Effector memory CD4-positive, alpha-beta T cell (primary cell): ENCODE results near the gene MOG.
A peak's percentile ranks its signal among the peaks of the same experiment; 100 is the strongest.

Experiments
- DNase-seq, 3 donors: peaks; one replicate each; pipeline ENCODE4 v3.0.0-alpha.2; 2020
- H3K27ac ChIP-seq: 2 replicates; pipeline ENCODE4 v1.7.0; 2013; ENCODE audit warnings: mild to moderate bottlenecking, low read length, moderate library complexity; ENCODE audit not compliant: insufficient read depth, poor library complexity, severe bottlenecking
- H3K27me3 ChIP-seq: replicated peaks from 2 replicates; pipeline ENCODE4 v1.7.0; 2013; ENCODE audit warnings: mild to moderate bottlenecking, low read length; ENCODE audit not compliant: insufficient read depth, control insufficient read depth, poor library complexity, severe bottlenecking
- H3K36me3 ChIP-seq: 2 replicates; pipeline ENCODE4 v1.7.0; 2013; ENCODE audit warnings: mild to moderate bottlenecking, low read length, moderate library complexity; ENCODE audit not compliant: control insufficient read depth, insufficient read depth
- H3K4me1 ChIP-seq: 2 replicates; pipeline ENCODE4 v1.7.0; 2013; ENCODE audit warnings: low read length, mild to moderate bottlenecking; ENCODE audit not compliant: control insufficient read depth, insufficient read depth, poor library complexity, severe bottlenecking
- H3K4me3 ChIP-seq: 2 replicates; pipeline ENCODE4 v1.7.0; 2013; ENCODE audit warnings: low read length, low read depth, mild to moderate bottlenecking; ENCODE audit not compliant: insufficient read depth, poor library complexity, severe bottlenecking
- H3K9me3 ChIP-seq: 2 replicates; pipeline ENCODE4 v1.7.0; 2013; ENCODE audit warnings: mild to moderate bottlenecking, low read length, moderate library complexity; ENCODE audit not compliant: control insufficient read depth

Gene MOG

GRCh38 chr6:29674008-29674407 lies 17.1 kb downstream of the MOG start:
- Histone ChIP-seq H3K27ac (no peak overlapping the region), H3K4me1 (no peaks in the 10 kb centered on the region), H3K36me3 (no peaks in the 10 kb centered on the region), H3K27me3 (no peaks in the 10 kb centered on the region), H3K4me3 (no peak overlapping the region), H3K9me3 (no peaks in the 10 kb centered on the region)
- no peak for DNase-seq

GRCh38 chr6:29675561-29675960 lies 18.7 kb downstream of the MOG start:
- Histone ChIP-seq H3K4me3 (no peak overlapping the region), H3K4me1 (no peaks in the 10 kb centered on the region), H3K27me3 (no peaks in the 10 kb centered on the region), H3K27ac (no peak overlapping the region), H3K36me3 (no peaks in the 10 kb centered on the region), H3K9me3 (no peaks in the 10 kb centered on the region)
- no peak for DNase-seq

- H3K9me3 ChIP-seq = no peaks in the 10 kb centered on the region
- no peaks in the 10 kb centered on the region for H3K27me3 ChIP-seq
- no peak for DNase-seq
- H3K36me3 ChIP-seq = no peaks in the 10 kb centered on the region
- no peak overlapping the region for H3K27ac ChIP-seq
- H3K4me3 ChIP-seq = no peak overlapping the region
- no peaks in the 10 kb centered on the region for H3K4me1 ChIP-seq
Observed at GRCh38 chr6:29676981-29677601, 20.2 kb downstream of the MOG start.

GRCh38 chr6:29678114-29678513 lies 21.2 kb downstream of the MOG start:
- Histone ChIP-seq H3K36me3 (no peaks in the 10 kb centered on the region), H3K4me1 (no peaks in the 10 kb centered on the region), H3K27me3 (no peaks in the 10 kb centered on the region), H3K9me3 (no peaks in the 10 kb centered on the region), H3K4me3 (no peak overlapping the region), H3K27ac (no peak overlapping the region)
- DNase-seq = no peak

GRCh38 chr6:29679962-29680361 lies 23.1 kb downstream of the MOG start:
- Histone ChIP-seq H3K36me3 (no peaks in the 10 kb centered on the region), H3K9me3 (no peaks in the 10 kb centered on the region), H3K27me3 (no peaks in the 10 kb centered on the region), H3K27ac (no peak overlapping the region), H3K4me1 (no peaks in the 10 kb centered on the region), H3K4me3 (no peak overlapping the region)
- no peak for DNase-seq

GRCh38 chr6:29680416-29680815 lies 23.5 kb downstream of the MOG start:
- Histone ChIP-seq H3K4me1 (no peaks in the 10 kb centered on the region), H3K9me3 (no peaks in the 10 kb centered on the region), H3K36me3 (no peaks in the 10 kb centered on the region), H3K27me3 (no peaks in the 10 kb centered on the region), H3K27ac (no peak overlapping the region), H3K4me3 (peak overlapping the region; percentile 37)
- DNase-seq = no peak

GRCh38 chr6:29680904-29681303 lies 24.0 kb downstream of the MOG start, which contains the start of gene ZFP57:
TSS of gene ZFP57 (minus strand) at chr6:29681152. CDS start at chr6:29677003, 4,149 bp downstream.
- no peaks in the 10 kb centered on the region for H3K27me3 ChIP-seq
- no peak for DNase-seq
- no peaks in the 10 kb centered on the region for H3K36me3 ChIP-seq
- peak within 1 kb of the TSS; percentile 37 for H3K4me3 ChIP-seq
- H3K9me3 ChIP-seq = no peaks in the 10 kb centered on the region
- no peaks in the 10 kb centered on the region for H3K4me1 ChIP-seq
- no peak within 1 kb of the TSS for H3K27ac ChIP-seq

- DNase-seq = no peak
- Histone ChIP-seq H3K4me3 (no peak overlapping the region), H3K4me1 (no peaks in the 10 kb centered on the region), H3K27me3 (no peaks in the 10 kb centered on the region), H3K9me3 (no peaks in the 10 kb centered on the region), H3K36me3 (no peaks in the 10 kb centered on the region), H3K27ac (no peak overlapping the region)
Observed at GRCh38 chr6:29681811-29682210, 24.9 kb downstream of the MOG start.

GRCh38 chr6:29685718-29686326 lies 28.9 kb downstream of the MOG start:
- H3K4me3 ChIP-seq = no peak overlapping the region
- no peak for DNase-seq
- no peaks in the 10 kb centered on the region for H3K4me1 ChIP-seq
- H3K27me3 ChIP-seq = no peaks in the 10 kb centered on the region
- H3K36me3 ChIP-seq = no peaks in the 10 kb centered on the region
- H3K9me3 ChIP-seq = no peaks in the 10 kb centered on the region
- no peak overlapping the region for H3K27ac ChIP-seq

GRCh38 chr6:29694637-29695036 lies 37.7 kb downstream of the MOG start:
- Histone ChIP-seq H3K36me3 (no peaks in the 10 kb centered on the region), H3K27ac (no peak overlapping the region), H3K9me3 (no peaks in the 10 kb centered on the region), H3K4me1 (no peaks in the 10 kb centered on the region), H3K27me3 (no peaks in the 10 kb centered on the region), H3K4me3 (no peak overlapping the region)
- DNase-seq = no peak
